B cell (primary cell): ENCODE results near the gene RAP1A. TPM values are rescaled to one million over a fixed set of nuclear protein-coding genes. Genes with fewer than 3 reads are reported as not detected.

Experiments
- ATAC-seq: fragments of 200-7000 bp; cut with Tn5 transposase; one replicate; pipeline ENCODE4 v1.10.0; 2021; ENCODE audit warnings: low read depth, mild to moderate bottlenecking, moderate number of reproducible peaks, moderate library complexity
- CTCF ChIA-PET: fragments of 350-600 bp; sonication (Branson Sonifier 250); formaldehyde crosslinking; loops from one replicate; lab custom pipeline; 2021; ENCODE audit warnings: antibody characterized with exemption, inconsistent platforms; lab: Charles Lee
- POLR2A ChIA-PET: fragments of 350-600 bp; sonication (Branson Sonifier 250); formaldehyde crosslinking; loops from one replicate; lab custom pipeline; 2021; ENCODE audit warnings: antibody characterized with exemption; lab: Charles Lee
- DNase-seq: peaks from one replicate; pipeline ENCODE4 v3.0.0; 2013
- H2AFZ ChIP-seq: 2 replicates; pipeline ENCODE4 v1.6.1; 2012; ENCODE audit warnings: mild to moderate bottlenecking, low read depth, low read length; ENCODE audit not compliant: insufficient read depth, poor library complexity, severe bottlenecking
- H3K27ac ChIP-seq, 2 donors: 1 replicate in 1 of 2; 2 replicates in 1 of 2; pipeline ENCODE4 v1.5.1; 2012 to 2013; ENCODE audit warnings: low read length in 2 of 2, mild to moderate bottlenecking in 2 of 2, moderate library complexity in 1 of 2
- H3K27me3 ChIP-seq, 4 experiments: fragments of 200-600 bp in 1 of 4; sonication (generic) in 1 of 4; replicated peaks in 1 of 4; 1 replicate in 2 of 4; 2 replicates in 2 of 4; pipeline versions ENCODE4 v1.6.1 to v1.7.0; 2013 to 2016; ENCODE audit warnings: low read length in 3 of 4, mild to moderate bottlenecking in 2 of 4, mixed read lengths in 1 of 4, moderate library complexity in 1 of 4; ENCODE audit not compliant: insufficient read depth in 4 of 4, control insufficient read depth in 3 of 4; ENCODE audit errors: control extremely low read depth in 1 of 4
- H3K36me3 ChIP-seq, 2 experiments: replicated peaks in 1 of 2; 1 replicate in 1 of 2; 2 replicates in 1 of 2; pipeline versions ENCODE4 v1.6.1 to v1.7.1; 2013; ENCODE audit warnings: low read length in 1 of 2; ENCODE audit not compliant: insufficient read depth in 2 of 2, control insufficient read depth in 1 of 2; ENCODE audit errors: control extremely low read depth in 1 of 2, extremely low read depth in 1 of 2
- H3K4me1 ChIP-seq, 2 donors: fragments of 200-600 bp in 1 of 2; sonication (generic) in 1 of 2; 1 replicate in 1 of 2; 2 replicates in 1 of 2; pipeline versions ENCODE4 v1.5.1 to v1.6.1; 2013 to 2017; ENCODE audit warnings: low read length in 2 of 2; ENCODE audit not compliant: control insufficient read depth in 2 of 2, insufficient read depth in 2 of 2
- H3K4me2 ChIP-seq: replicated peaks from 2 replicates; pipeline ENCODE3; 2012; ENCODE audit warnings: mild to moderate bottlenecking, low read depth, low read length; ENCODE audit not compliant: poor library complexity, severe bottlenecking
- H3K4me3 ChIP-seq, 5 experiments: fragments of 200-600 bp in 1 of 5; sonication (generic) in 1 of 5; 1 replicate in 3 of 5; 2 replicates in 2 of 5; pipeline versions ENCODE4 v1.5.1 to v1.7.0; 2011 to 2016; ENCODE audit warnings: low read length in 4 of 5, mild to moderate bottlenecking in 4 of 5, low read depth in 2 of 5, control low read depth in 1 of 5, moderate library complexity in 1 of 5; ENCODE audit not compliant: insufficient read depth in 1 of 5; ENCODE audit errors: control extremely low read depth in 1 of 5, extremely low read depth in 1 of 5
- H3K79me2 ChIP-seq: fragments of 200-600 bp; sonication (generic); one replicate; pipeline ENCODE4 v1.6.0; 2016; ENCODE audit warnings: low read length; ENCODE audit not compliant: control insufficient read depth, insufficient read depth
- H3K9ac ChIP-seq: fragments of 200-600 bp; sonication (generic); 2 replicates; pipeline ENCODE4 v1.6.1; 2017; ENCODE audit warnings: mild to moderate bottlenecking, low read length, moderate library complexity
- H3K9me3 ChIP-seq, 3 donors: one replicate each; pipeline versions ENCODE4 v1.6.1 to v1.7.1; 2013; ENCODE audit warnings: low read length in 2 of 3; ENCODE audit not compliant: control insufficient read depth in 2 of 3, insufficient read depth in 1 of 3; ENCODE audit errors: control extremely low read depth in 1 of 3
- H4K20me1 ChIP-seq: 2 replicates; pipeline ENCODE4 v1.6.0; 2012; ENCODE audit warnings: mild to moderate bottlenecking, low read length; ENCODE audit not compliant: insufficient read depth, control insufficient read depth, poor library complexity, severe bottlenecking
- H3K27ac Mint-ChIP-seq: one replicate; pipeline ENCODE4 v1.8.0; 2021; ENCODE audit warnings: mixed read lengths
- H3K27me3 Mint-ChIP-seq: one replicate; pipeline ENCODE4 v1.8.0; 2021; ENCODE audit warnings: mixed read lengths
- H3K4me1 Mint-ChIP-seq: one replicate; pipeline ENCODE4 v1.8.0; 2021; ENCODE audit warnings: mixed read lengths
- H3K4me3 Mint-ChIP-seq: one replicate; pipeline ENCODE4 v1.8.0; 2021; ENCODE audit warnings: mixed read lengths
- H3K9me3 Mint-ChIP-seq: one replicate; pipeline ENCODE4 v1.8.0; 2022; ENCODE audit warnings: mixed read lengths; ENCODE audit not compliant: insufficient read depth
- CTCF ChIP-seq: fragments of 200-600 bp; IDR thresholded peaks from one replicate; pipeline ENCODE4 v1.8.0; 2022; ENCODE audit warnings: antibody characterized with exemption, mild to moderate bottlenecking
- EZH2 ChIP-seq: IDR thresholded peaks from 2 replicates; pipeline ENCODE4 v1.6.1; 2012; ENCODE audit warnings: borderline replicate concordance, low read depth, mild to moderate bottlenecking, moderate library complexity, low read length; ENCODE audit not compliant: insufficient read depth, poor library complexity, severe bottlenecking
- WGBS: methylation state at CpG from one replicate; pipeline ENCODE4 v1.1.5; 2013; ENCODE audit warnings: missing lambda C conversion rate; ENCODE audit not compliant: insufficient coverage; 5-methylcytosine and 5-hydroxymethylcytosine counted together
- intact Hi-C: fragments of 100-400 bp; cut with micrococcal nuclease; formaldehyde crosslinking; loops from one replicate; pipeline ENCODE4 v1.10.0; 2022
- polyA plus RNA-seq: library from polyadenylated mRNA; depleted of rRNA; stranded (reverse); fragments of >200 nt; gene quantifications from 2 replicates; pipeline ENCODE4 v1.2.3, GENCODE V29; 2012
- total RNA-seq, 2 donors: library from RNA; stranded (reverse); fragments of 120-200 nt in 1 of 2; gene quantifications; 1 replicate in 1 of 2; 2 replicates in 1 of 2; pipeline versions ENCODE4 v1.2.3 to v1.2.4, GENCODE V29; 2013 to 2022

RAP1A gene
- total and polyA plus RNA-seq, 2 donors (not counting 1 experiment from before 2014, with no cell fraction given): 32.6 to 75.3 TPM

GRCh38 chr1:111737216-111738132 lies 117.9 kb downstream of the RAP1A start:
- ChIA-PET POLR2A (interaction anchor here (2.7 kb wide), 1 partner anchor 18 kb away, joined by 18 read pairs; the partner anchor contains the start of gene DDX20), CTCF (interaction anchor here (1.1 to 5.0 kb wide), 8 partner anchors 10 to 31 kb away, joined by 3 to 66 read pairs (median 8); no protein-coding TSS in a partner anchor)
- H3K9me3 Mint-ChIP-seq: no peaks in the 10 kb centered on the region
- no peaks in the 10 kb centered on the region for H3K36me3 ChIP-seq
- WGBS: 59% methylated on average over 4 of the region's 8 CpGs
- H3K9me3 ChIP-seq: no peaks in the 10 kb centered on the region
- peak overlapping the region in 4 of 5 experiments; percentile 61 to 81 (median 74) for H3K4me3 ChIP-seq
- H4K20me1 ChIP-seq: no peaks in the 10 kb centered on the region
- DNase-seq (peak; percentile 25), ATAC-seq (no peak)
- peaks cover 25% of the 10 kb centered on the region for H3K4me1 Mint-ChIP-seq
- H2AFZ ChIP-seq: peak overlapping the region; percentile 89
- H3K9ac ChIP-seq: peak overlapping the region; percentile 69
- TF ChIP-seq EZH2 (no peak), CTCF (no peak)
- peaks cover 0 to 39% (median 14%) of the 10 kb centered on the region in 4 experiments for H3K27me3 ChIP-seq
- peak overlapping the region; percentile 96 for H3K4me2 ChIP-seq
- H3K27me3 Mint-ChIP-seq: peaks cover 6% of the 10 kb centered on the region
- intact Hi-C loops: loop anchor here (2.0 kb wide), 1 partner anchor 229 kb away; no protein-coding TSS in a partner anchor
- H3K27ac Mint-ChIP-seq: peak overlapping the region; percentile 62
- peaks cover 15 to 30% of the 10 kb centered on the region in 2 donors for H3K4me1 ChIP-seq
- peak overlapping the region; percentile 97 for H3K4me3 Mint-ChIP-seq
- no peaks in the 10 kb centered on the region for H3K79me2 ChIP-seq
- no peak overlapping the region for H3K27ac ChIP-seq
